HG03442 (cell line): ENCODE data around the gene CALCOCO1.
"Not testable (repeated sequence)": the region's sequence is repeated elsewhere in the genome, so short reads cannot be mapped to it uniquely, and the experiment has no call there.

Experiments
- ATAC-seq: cut with Tn5 transposase; IDR thresholded peaks from one replicate; pipeline ENCODE4 v1.9.1; 2021; ENCODE audit warnings: mild to moderate bottlenecking, moderate library complexity; ENCODE audit not compliant: unreplicated experiment

The CALCOCO1 gene

GRCh38 chr12:53734425-53734824, 7.2 kb upstream of the CALCOCO1 start:
- no peak for ATAC-seq

GRCh38 chr12:53733807-53734200, 6.6 kb upstream of the CALCOCO1 start:
- no peak for ATAC-seq

GRCh38 chr12:53733051-53733806, 6.0 kb upstream of the CALCOCO1 start:
- ATAC-seq, result no peak

- ATAC-seq, result no peak
Observed at GRCh38 chr12:53729644-53730043, 2.4 kb upstream of the CALCOCO1 start.

GRCh38 chr12:53728206-53728605, 954 bp upstream of the CALCOCO1 start:
- no peak for ATAC-seq

- peak; percentile 1 for ATAC-seq
Observed at GRCh38 chr12:53726946-53727309, 324 bp downstream of the CALCOCO1 start.

- no peak for ATAC-seq
Observed at GRCh38 chr12:53726341-53726740, 911 bp downstream of the CALCOCO1 start.

GRCh38 chr12:53725824-53726223, 1.4 kb downstream of the CALCOCO1 start:
- ATAC-seq, result no peak

- no peak for ATAC-seq
Observed at GRCh38 chr12:53722450-53723041, 4.7 kb downstream of the CALCOCO1 start.

GRCh38 chr12:53720946-53721345, 6.3 kb downstream of the CALCOCO1 start:
- ATAC-seq, result no peak

GRCh38 chr12:53719649-53720048, 7.6 kb downstream of the CALCOCO1 start:
- ATAC-seq, result no peak

- not testable (repeated sequence) for ATAC-seq
Observed at GRCh38 chr12:53718567-53718966, 8.7 kb downstream of the CALCOCO1 start.

GRCh38 chr12:53717319-53717718, 9.9 kb downstream of the CALCOCO1 start:
- ATAC-seq, result no peak

- no peak for ATAC-seq
Observed at GRCh38 chr12:53714004-53714403, 13.2 kb downstream of the CALCOCO1 start.

GRCh38 chr12:53713516-53713915, 13.7 kb downstream of the CALCOCO1 start:
- ATAC-seq, result no peak

GRCh38 chr12:53712059-53712643, 15.1 kb downstream of the CALCOCO1 start:
- ATAC-seq, result no peak

- ATAC-seq, result no peak
Observed at GRCh38 chr12:53710091-53710490, 17.2 kb downstream of the CALCOCO1 start.

- ATAC-seq, result no peak
Observed at GRCh38 chr12:53709671-53710070, 17.6 kb downstream of the CALCOCO1 start.

GRCh38 chr12:53706080-53706479, 21.2 kb downstream of the CALCOCO1 start:
- no peak for ATAC-seq

GRCh38 chr12:53703756-53704155, 23.5 kb downstream of the CALCOCO1 start:
- ATAC-seq, result no peak

- ATAC-seq, result peak; percentile 64
Observed at GRCh38 chr12:53701518-53702264, 25.6 kb downstream of the CALCOCO1 start.

- ATAC-seq, result no peak
Observed at GRCh38 chr12:53700567-53700966, 26.7 kb downstream of the CALCOCO1 start.
